Astrocyte of the hippocampus (primary cell): ENCODE results near the gene GABRA5.
"Not testable (repeated sequence)": the region's sequence is repeated elsewhere in the genome, so short reads cannot be mapped to it uniquely, and the experiment has no call there.

Source experiments
- DNase-seq: peaks from one replicate; pipeline ENCODE4 v3.0.0; 2011; ENCODE audit warnings: low read depth, low spot score

Gene GABRA5

GRCh38 chr15:26877831-26878230 lies 11.0 kb downstream of the GABRA5 start:
- no peak for DNase-seq

- no peak for DNase-seq
These were observed 12.8 kb downstream of the GABRA5 start for GRCh38 chr15:26879706-26880105.

- DNase-seq = no peak
These were observed 15.2 kb downstream of the GABRA5 start for GRCh38 chr15:26882112-26882511.

- no peak for DNase-seq
These were observed 15.9 kb downstream of the GABRA5 start for GRCh38 chr15:26882616-26883365.

GRCh38 chr15:26883466-26883865 lies 16.6 kb downstream of the GABRA5 start:
- DNase-seq = no peak

GRCh38 chr15:26886566-26886965 lies 19.7 kb downstream of the GABRA5 start:
- DNase-seq = no peak

- peak; percentile 67 for DNase-seq
These were observed 21.2 kb downstream of the GABRA5 start for GRCh38 chr15:26887926-26888666.

GRCh38 chr15:26888761-26889160 lies 21.9 kb downstream of the GABRA5 start:
- DNase-seq = no peak

- DNase-seq = peak; percentile 80
These were observed 22.5 kb downstream of the GABRA5 start for GRCh38 chr15:26889298-26889898.

- no peak for DNase-seq
These were observed 23.6 kb downstream of the GABRA5 start for GRCh38 chr15:26890451-26890850.

- no peak for DNase-seq
These were observed 24.1 kb downstream of the GABRA5 start for GRCh38 chr15:26890988-26891387.

- DNase-seq = peak; percentile 95
These were observed 24.8 kb downstream of the GABRA5 start for GRCh38 chr15:26891448-26892181.

GRCh38 chr15:26892182-26892518 lies 25.3 kb downstream of the GABRA5 start:
- DNase-seq = no peak

- no peak for DNase-seq
These were observed 25.8 kb downstream of the GABRA5 start for GRCh38 chr15:26892678-26893077.

GRCh38 chr15:26893351-26894065 lies 26.6 kb downstream of the GABRA5 start:
- DNase-seq = no peak

GRCh38 chr15:26894181-26894580 lies 27.3 kb downstream of the GABRA5 start:
- DNase-seq = no peak

GRCh38 chr15:26895346-26895745 lies 28.5 kb downstream of the GABRA5 start:
- DNase-seq = not testable (repeated sequence)

- no peak for DNase-seq
These were observed 32.8 kb downstream of the GABRA5 start for GRCh38 chr15:26899658-26900057.

- DNase-seq = peak; percentile 82
These were observed 34.2 kb downstream of the GABRA5 start for GRCh38 chr15:26901041-26901440.

- DNase-seq = no peak
These were observed 43.9 kb downstream of the GABRA5 start for GRCh38 chr15:26910715-26911114.

- DNase-seq = no peak
These were observed 54.6 kb downstream of the GABRA5 start for GRCh38 chr15:26921433-26921832.
